Fibroblast of skin of back (primary cell): Measurements from ENCODE around the gene ARHGDIA. TPM values are rescaled to one million over a fixed set of nuclear protein-coding genes. Genes with fewer than 3 reads are reported as not detected.
"Not testable (repeated sequence)": the region's sequence is repeated elsewhere in the genome, so short reads cannot be mapped to it uniquely, and the experiment has no call there.

Experiments
- DNase-seq: peaks from one replicate; pipeline ENCODE4 v3.0.0-alpha.2; 2013
- polyA plus RNA-seq, 2 experiments: library from polyadenylated mRNA; unstranded; fragments of 120-200 nt; gene quantifications; one replicate each; pipeline ENCODE4 v1.2.1, GENCODE V29; 2013; ENCODE audit not compliant: insufficient read length in 2 of 2

Gene ARHGDIA
- polyA plus RNA-seq (2013, experiment 1 of 2; ENCODE audit: insufficient read length), result 908 TPM
- polyA plus RNA-seq (2013, experiment 2 of 2; ENCODE audit: insufficient read length), result 578 TPM

DNA sequence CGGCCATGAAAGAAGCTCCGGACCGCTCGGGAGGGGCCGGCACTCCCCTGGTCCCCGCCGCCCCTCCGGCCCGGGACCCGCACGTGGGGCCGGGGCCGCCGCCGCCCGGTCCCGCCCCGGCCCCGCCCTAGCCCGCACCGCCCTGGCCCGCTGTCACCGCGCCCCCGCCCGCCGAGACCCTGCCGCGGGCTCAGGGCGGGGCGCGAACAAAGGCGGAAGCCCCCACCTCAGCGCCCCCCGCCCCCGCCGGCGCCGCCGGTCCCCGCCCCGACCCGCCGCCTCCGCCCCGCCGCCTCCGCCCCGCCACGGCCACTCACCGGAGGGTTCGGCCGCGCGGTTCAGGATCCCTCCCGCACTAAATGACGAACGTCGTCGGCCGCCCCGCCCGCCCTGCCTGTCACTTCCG lies at the start of gene ARHGDIA:
TSS of gene ARHGDIA (minus strand) at position 357 of the 406 bp plus-strand sequence. CDS start 1,407 bp downstream, outside the sequence.
- DNase-seq, result no peak

DNA sequence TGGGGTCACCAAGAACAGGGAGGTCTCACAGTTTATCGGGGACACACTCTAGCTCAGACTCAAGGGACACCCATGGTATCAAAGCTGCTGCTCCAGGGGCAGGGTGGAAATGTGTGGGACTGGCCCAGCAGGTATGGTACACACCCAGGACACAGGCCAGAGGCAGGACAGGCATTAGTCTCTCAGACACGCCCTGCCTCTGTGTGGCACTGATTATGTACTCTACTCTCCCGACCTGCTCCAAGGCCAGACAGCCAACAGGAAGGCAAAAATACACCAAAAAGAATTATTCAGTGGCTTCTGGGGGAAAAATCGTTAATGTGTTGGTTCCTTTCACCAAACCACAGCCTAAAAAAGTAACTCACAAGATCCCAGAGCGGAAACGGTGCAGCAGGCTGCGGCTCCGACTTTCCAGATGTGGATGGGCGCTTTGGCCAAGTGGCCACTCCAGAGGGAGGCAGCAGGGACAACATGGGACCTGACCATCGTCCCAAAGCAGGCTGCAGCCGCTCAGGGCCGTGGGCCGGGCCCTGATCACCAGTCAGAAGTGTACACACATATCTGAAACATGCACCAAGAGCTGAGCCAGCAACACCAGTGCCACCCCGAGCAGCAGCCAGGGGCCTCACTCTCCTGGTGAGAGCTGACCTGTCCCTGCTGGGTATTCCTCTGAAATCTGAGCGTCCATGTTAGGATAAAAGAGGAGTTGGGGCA lies 47.9 kb upstream of the ARHGDIA start:
- no peak for DNase-seq

DNA sequence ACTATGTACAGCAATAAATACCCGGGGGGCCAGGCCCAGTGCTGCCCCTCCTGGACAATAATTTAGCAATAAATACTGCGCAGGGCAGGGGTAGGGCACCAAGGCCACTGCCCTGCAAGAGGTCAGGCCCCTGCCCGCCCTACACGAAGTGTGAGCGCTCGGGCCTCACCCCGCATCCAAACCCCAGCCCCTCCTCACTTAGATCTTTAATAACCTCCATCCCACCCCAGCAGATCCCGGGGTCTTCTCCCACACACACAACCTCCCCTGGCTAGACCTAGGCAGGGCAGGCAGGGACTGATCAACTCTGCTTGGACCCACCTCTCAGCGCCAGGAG lies 47.2 kb upstream of the ARHGDIA start:
- not testable (repeated sequence) for DNase-seq

DNA sequence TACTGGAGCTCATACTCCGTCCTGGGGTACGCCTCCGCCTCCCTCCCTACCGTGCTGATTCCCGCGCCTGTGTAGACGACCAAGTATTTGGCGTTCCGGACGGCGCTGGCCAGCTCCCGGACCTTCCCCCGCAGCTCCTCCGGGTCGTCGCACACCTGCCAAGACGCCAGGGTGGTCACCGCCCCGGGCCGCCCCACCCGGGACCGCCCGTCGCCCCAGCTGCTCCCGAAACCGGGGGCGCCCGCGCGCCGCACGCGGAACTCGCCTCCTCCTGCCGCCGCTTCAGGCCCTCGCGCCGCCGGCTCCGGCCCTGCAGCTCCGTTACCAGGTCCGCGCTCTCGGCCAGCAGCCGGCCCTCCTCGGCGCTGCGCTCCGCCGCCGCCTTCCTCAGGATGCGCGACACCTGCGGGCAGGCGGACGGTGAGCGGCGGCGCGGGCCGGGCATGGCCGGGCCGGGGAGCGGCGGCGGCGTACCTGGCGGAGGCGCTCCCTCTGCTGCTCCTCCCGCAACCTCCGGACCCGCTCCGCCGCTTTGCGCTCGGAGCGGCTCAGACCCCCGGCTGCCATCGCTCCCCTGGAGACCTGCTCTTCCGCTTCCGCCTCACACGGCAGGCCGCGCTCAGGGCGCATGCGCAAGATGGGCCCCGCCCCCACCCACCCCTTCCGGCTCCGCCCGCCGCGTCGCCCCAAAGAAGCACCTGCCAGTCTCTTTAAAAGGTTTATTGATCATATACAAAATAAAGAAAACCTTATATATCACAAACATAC lies 46.6 kb upstream of the ARHGDIA start, which contains the start of gene SIRT7:
TSS of gene SIRT7 (minus strand) at position 612 of the 768 bp plus-strand sequence. CDS start at position 567, 45 bp downstream.
- peak; percentile 64 for DNase-seq

DNA sequence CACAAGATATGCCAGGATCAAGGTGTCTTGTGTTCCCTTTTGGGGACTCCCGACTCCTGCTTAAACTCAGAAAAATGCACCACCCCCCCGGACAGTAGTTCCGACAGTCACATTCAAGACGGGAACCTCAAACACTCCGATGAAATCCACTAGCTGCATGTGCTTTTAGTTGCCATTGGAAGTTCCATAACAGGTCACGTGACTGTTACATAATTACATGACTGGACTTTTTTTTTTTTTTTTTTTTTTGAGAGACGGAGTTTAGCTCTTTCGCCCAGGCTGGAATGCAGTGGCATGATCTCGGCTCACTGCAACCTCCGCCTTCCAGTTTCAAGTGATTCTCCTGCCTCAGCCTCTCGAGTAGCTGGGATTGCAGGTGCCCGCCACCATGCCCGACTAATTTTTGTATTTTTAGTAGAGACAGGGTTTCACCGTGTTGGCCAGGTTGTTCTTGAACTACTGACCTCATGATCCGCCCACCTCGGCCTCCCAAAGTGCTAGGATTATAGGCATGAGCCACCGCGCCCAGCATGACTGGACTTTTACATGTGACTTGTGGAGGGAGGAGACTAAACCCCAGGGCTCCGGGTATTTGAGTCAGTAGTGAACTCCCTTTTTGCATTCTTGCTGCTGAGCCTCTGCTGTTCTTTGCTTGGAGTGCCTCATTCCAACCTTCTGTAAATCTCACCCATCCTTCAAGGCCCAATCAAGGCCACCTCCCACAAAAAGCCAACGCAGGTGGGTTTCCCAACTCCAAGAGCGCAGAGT lies 45.3 kb upstream of the ARHGDIA start:
- DNase-seq, result peak; percentile 62

DNA sequence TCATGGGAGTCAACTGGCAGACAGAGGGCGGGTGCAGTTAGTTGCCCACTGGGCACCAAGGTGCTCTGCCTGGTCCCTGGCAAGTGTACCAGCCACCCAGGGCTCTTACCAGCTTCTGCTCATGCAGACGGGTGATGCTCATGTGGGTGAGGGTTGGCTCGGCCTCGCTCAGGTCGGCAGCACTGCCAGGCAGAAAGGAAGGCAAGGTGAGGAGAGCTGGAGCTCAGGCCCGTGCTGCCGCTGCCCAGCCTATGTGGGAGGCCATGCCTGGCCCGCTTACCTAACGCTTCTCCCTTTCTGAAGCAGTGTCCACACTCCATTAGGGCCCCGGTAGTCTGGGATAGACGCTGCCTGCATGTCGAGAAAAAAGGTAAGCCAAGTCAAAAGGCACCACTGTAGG lies 44.2 kb upstream of the ARHGDIA start:
- DNase-seq, result no peak

DNA sequence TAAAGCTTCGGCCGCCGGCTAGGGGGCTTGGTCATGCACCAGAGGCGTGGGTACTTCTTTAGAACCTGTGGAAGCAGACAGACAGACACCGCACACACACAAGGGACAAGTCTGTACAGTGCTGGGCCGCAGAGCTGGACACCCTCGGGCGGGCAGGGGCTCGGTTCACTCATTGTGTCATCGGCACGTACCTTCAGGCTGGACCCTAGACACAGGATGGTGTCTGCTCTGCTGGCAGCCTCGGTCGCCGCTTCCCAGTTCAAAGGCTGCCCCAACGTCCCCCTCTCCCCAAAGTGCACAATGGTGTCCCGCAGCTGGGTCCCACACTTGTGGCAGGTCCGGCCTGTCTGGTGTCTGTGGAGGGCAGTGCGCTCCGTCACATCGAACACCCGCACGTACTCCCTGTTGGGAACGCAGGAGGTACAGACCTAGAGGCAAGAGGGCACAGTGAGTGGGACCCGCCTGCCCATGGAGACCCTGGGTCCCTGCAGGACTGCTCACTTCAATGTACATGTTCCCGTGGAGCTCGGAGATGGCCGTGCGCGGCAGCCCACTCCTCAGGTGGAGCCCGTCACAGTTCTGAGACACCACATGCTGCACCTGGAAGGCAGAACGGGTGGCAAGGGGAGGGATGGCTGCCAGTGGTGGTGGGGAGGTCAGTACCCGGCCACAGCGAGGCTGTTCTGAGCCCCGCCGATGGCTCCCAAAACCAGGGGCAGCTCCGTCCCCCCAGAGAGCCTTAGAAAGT lies 43.1 kb upstream of the ARHGDIA start:
- DNase-seq, result no peak

DNA sequence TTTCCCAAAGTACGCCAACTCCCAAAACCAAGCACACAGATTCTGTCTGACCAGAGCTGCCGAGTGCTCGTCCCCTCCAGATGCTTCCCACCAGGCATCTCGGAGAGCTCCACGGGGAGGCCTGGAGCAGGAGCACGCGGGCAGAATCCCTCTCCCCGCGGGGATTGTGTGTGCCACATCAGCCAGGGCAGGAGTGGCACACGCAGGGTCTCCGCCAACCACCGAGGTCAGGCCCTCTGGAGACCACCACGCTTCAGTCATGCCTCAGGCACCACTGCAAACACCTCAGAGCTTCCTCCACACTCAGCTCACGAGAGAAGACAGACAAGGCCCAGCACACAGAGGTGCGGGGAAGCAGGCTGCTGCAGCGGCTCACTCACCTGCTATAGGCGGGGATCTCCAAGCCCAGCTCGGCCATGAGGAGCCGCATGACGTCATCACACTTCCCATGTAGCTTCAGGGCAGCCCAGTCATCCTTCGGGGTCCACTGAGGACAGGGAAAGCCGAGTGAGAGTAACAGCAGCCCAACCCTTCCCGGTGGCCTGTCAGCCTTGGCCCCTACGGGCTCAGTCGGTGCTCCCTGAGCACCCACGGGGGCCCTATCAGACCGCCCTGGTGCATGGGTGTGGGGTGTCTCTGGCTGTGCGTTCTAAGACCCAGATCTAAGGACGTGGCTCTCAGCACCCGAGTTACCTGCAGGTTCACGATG lies 42.4 kb upstream of the ARHGDIA start:
- no peak for DNase-seq

DNA sequence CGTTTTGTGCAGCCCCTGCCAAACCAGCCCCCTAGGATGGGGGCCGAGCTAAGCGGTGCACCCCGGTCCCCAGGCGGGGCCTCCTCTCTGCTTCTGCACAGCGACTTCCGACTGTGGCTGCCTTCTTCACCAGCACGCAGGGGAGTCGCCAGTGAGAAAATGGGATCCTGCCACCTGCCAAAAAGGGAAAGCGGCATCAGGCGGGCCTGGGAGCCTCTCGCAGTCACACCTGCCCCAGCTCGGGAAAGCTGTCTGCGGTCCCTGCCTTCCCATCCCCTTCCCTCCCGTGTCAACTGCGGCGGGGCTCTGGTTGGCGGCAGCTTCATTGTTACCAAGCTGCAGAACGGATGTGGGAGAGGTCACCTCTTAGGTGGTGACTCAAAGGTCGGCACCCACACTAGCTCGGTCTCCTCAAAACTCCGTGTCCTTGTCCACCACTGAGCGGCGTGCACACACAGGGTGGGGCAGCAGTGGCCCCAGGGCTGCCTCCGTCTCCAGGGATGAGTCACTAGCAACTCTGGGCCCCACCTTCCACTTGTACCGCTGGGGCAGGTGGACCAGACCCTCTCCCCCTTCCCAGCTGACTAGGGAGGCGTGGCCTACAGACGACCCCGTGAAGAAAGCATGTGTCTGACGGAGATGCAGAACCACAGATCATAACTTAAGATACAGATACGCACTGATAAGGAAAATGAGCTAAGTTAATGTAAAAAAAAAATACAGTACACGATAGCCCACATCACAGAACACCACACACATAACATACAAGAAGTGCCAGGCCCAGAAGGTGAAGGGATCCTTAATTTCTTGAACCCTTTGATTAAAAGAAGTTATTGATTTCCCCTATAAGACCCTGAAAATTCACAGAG lies 41.5 kb upstream of the ARHGDIA start:
- DNase-seq, result no peak

DNA sequence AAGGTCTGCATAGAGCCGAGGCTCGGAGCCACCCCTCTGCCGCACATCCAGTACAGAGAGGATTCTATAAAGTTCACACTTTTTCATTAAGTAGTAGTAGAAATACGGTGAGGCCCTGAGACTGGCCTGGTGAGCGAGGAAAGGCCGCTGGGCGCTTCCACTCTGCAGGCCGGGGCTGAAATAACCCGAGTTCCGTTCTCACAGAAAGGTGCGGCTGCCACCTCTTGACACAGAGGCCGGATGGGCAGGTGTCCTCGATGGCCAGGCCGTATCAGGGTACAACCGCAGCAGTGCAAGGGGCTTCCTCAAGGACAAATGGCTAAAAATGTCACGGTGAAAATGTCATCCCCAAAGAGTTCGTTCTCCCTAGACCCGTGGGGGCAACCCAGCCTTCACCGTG lies 40.8 kb upstream of the ARHGDIA start:
- no peak for DNase-seq

DNA sequence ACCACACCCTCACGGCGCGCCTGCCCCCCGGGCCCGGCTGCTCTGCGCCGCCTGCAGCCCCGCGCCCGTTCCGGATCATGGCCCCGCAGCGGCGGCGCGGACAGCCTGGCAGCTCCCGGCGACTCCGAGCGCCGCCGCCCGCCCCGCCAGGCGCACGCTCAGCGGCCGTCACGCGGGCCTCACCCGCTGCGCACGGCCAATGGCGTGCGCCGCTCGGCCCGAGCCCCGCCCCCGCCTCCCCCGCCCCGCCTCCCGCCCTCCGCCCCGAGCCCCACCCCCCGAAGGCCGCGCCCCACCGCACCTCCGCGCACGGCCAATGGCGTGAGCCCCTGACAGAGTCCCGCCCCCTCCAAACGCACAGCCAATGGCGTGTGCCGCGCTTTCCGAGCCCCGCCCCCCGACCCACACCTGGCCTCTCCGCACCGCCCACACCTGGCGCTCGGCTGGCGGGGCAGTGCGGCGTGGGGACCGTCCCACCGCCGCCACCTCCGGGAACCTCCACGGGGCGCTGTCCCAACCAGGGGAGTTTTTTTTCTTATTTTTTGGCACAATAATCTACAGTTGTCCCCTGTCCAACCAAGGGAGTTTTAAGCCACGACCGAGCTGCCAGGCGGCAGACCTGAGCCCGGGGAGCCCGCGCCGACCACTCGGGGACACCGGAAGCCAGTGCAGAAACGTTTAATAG lies 40.3 kb upstream of the ARHGDIA start, which contains the start of gene PCYT2:
TSS of gene PCYT2 (minus strand) at position 123 of the 685 bp plus-strand sequence. CDS start at position 79, 44 bp downstream.
- DNase-seq, result peak; percentile 82

DNA sequence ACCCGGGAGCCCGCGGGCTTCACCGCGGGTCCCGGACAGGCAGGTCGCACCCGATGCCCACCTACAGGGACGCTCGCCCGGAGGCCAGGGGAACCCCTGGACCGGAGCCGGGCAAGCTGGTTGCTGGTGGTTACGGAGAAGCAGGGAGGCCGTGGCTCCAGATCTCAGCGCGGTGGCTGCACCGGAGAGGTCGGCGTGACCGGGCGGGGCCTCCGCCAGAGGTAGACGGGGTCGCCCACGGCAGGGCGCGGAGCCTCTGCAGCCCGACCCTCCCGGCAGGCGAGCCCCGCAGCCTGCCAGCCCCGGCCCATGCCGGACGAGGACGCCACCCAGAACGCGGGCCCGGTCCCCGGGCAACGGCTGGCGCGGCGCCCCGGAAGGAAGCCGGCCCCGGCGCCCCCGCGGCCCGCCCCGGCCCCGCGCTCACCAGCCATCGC lies 39.7 kb upstream of the ARHGDIA start:
- no peak for DNase-seq

DNA sequence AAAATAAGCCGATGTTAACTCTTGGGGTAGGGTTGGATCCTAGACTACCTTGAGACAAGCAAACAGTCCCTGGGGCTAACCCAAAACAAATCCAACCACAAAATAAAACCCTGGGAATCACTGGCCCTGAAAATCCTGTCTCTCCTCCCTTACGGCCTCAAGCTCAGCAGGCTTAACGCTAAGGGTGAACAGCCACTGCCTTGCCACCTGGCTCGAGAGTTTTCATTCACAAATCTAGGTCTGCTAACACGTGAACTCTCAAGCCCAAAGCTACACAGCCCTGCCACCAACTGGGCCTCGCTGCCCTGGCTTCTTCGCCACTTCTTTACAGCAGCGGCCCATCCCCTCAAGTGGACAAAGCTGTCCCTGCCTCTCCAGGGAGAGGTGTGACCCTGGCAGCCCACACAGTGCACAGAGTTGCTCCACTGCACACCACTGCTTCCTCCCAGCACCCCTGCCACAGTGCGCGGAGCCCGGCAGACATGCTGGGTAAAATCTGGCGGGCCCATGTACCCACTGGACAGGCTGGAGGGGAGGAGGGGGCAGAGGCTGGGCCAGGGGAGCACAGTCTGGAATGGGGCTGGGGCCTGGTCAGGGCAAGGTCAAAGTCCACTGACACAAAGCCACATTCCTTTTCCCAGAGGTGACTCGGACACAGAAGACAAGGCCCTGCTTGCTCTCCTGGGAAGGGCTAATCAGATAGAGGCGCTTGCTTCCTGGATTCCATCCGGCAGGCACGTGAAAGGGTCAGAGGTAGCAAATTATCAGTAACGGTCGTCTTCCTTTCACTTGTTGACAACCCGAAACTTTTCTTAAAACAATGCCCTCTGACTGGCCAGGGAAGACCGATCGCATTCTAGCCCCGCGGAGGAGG lies 39.1 kb upstream of the ARHGDIA start:
- no peak for DNase-seq

DNA sequence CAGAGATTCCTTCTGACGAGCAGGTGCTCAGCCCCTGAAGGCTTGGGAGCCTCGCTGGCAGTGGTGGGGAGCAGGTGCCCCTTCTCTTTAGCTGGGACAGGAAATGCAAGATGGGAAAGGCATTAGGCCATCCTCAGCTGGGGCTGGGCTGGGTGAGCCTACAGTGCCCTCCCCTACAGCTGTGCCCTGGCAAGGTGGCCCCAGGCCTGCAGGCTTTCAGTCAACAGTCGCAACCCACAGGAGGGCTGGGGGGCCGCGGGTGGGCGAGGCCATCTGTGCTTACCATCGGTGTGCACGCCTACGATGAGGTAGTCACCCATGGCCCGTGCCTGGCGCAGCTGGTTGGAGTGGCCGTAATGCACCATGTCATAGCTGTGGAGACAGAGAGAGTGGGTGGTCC lies 38.1 kb upstream of the ARHGDIA start:
- no peak for DNase-seq

DNA sequence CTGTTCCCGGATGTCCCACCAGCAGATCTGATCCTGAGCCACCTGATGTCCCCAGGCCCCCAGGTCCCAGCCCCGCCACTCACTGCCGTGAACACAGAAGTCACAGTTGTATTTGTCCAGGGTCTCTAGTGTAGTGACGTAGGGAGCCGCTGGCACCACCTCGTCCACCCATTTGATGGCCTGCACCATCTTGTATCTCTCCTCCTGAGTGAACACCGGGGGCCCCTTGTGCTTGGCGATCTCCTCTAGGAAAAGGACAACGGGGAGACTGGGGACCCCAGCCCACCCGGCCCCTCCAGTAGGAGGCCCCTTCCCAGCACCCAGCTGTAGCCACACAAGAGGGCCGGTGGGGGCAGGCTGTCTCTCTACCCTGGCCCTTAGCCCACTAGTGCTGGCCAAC lies 37.7 kb upstream of the ARHGDIA start:
- DNase-seq, result no peak

DNA sequence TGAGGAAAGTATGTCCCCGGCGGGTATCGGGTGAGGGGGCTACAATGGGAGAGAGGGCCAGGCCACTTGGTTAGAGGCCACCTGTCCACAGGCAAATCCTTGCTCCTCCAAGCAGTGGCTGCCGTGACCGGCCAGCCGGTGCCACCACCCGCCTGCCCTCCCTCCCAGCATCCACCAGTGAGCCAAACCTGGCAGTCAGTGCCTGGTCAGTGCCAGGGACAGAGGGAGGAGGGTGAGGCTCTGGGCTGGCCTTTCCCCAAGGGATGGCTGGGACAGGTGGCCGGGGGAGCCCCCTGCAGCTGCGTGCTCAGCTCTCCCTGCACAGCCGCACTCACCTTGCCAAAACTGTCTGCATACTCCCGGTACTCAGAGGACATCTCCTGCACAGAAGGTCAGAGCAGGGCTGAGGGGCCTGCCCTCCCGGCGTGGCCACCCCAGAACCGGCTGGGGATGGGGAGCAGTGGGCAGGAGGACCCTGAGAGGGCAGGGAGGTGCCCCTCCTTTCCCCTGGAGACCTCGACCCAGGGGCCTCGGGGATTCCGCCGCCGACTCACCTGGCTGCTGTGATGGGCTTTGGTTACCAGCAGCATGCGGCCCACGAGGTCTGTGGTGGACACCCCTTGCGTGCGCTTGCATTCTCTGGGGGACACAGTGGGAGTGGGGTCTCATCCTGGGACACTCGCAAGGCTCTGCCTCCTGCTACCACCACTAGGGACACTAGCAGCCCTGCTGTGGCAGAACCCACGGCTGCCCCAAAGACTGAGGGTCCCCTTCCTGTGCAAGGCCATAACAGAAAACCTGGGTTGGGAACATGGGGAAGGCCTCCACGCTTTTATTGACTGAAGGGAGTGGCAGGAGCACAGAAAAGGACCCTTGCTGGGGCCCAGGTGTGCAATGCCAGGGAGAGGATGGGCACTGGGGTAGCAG lies 36.3 kb upstream of the ARHGDIA start:
- DNase-seq, result no peak

DNA sequence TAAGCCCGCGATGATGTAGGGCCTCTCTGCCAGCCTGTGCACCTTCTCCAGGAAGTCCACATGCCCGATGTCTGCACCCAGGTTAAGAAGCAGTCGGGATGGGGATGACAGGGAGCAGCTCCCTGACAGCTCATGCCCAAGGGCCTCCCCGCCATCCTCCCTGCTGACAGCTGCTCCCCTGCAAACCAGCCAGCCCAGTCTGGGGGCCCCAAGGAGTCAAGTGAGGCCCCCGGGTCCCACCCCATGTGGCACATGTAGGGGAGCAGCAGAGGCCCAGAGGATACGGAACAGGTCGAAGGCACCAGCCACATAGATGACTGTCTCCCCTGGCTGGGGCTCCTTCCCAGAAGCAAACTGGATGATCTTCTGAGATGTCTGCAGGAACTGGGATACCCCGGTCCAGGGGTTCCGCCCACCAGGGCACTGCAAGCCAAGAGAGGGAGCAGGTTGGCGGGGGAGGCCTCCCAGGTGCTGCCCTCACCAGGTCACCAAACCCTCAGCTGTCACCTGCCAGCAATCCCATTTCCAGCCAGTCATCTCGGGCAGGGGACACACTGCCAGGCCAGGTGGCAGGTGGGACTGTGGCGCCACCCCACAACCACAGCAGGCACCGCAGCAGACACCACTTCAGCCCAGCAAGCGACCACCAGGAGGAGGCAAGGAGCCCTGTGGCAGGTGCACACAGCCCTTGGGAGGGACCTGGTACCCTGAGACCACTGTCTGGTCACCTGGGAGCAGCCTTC lies 35.5 kb upstream of the ARHGDIA start:
- DNase-seq, result no peak
